CD4-positive, alpha-beta T cell treated with Interleukin-10 for 1 hour (primary cell): ENCODE data around the gene GLDC.
"Not testable (repeated sequence)": the region's sequence is repeated elsewhere in the genome, so short reads cannot be mapped to it uniquely, and the experiment has no call there.

Experiments used
- DNase-seq: peaks from one replicate; pipeline ENCODE4 v3.0.0-alpha.2; 2020

GLDC gene

DNA sequence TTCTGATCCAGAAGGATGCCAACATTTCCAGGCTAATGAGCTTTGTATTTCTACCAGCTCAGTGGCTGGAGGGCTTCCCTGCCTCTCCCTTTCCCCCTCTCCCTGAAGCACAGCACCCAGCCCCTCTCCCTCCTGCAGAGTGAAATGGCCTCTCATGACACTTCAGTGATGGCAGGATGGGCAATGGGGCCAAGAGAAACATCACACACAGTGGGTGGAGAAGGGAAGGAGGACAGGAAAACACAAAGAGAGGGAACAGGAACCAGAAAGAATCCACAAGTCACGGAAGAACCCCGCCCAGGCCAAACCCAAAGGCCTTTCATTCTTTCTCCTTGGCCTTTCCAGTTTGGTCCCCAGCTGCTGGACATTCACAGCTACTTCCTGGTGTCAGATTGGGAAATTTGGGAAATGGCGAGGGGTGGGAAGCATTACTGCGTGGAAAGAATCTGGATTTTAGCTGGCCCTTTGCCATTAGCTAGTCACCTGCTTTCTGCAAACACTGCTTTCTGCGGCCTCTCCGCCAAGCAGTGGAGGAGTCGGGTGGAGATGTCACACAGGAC, 82.6 kb downstream of the GLDC start:
- no peak for DNase-seq

DNA sequence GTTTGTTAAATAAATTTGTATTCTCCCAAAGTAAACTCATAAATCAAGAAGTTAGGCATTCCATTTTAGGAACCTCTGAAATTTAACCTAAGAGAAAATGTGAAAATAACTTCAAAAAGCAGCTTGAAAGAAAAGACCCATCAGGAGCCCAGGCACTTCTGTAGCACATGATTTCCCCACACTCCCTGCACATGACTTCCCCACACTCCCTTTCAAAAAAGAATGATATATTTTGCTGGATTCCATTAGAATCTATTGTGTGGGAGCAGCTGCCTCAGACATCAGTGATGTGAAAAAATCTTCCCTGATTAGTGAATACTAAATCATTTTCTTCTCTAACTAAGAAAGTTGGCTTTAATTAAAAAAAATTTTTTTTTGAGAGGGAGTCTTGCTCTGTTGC, 83.3 kb downstream of the GLDC start:
- DNase-seq = no peak

DNA sequence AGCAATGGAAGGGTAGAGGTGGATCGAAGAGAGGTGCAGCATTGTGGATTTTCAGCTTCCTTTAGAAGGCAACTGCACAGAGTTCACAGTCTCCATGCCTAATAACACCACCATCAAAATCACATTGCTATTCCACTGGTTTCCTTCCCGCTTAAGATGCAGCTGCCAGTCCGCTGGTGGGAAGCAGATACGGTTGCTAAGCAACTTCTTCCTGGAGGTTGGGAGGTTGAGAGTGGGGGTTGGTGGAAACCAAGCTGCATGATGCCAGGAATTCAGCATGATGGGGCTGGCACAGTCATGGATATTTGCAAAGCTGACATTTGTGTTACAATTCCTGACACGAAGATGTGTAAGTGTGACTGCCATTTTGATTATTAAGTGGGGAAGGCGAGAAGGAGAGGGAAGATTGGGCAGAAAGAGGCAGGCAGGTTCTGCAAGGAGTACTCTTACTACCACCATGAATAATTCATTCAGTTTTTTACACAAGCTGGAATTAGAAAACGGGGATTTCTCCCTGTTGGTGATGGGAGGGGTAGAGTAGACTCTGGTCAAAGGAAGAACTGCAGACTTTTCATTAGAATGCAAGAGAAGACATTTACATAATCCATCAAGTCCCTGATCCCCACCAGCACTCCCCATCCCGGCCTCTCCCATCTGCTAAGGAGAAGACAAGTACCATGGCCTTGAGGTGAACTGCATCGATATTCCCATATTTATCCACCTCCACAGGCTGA, 87.5 kb downstream of the GLDC start:
- no peak for DNase-seq

DNA sequence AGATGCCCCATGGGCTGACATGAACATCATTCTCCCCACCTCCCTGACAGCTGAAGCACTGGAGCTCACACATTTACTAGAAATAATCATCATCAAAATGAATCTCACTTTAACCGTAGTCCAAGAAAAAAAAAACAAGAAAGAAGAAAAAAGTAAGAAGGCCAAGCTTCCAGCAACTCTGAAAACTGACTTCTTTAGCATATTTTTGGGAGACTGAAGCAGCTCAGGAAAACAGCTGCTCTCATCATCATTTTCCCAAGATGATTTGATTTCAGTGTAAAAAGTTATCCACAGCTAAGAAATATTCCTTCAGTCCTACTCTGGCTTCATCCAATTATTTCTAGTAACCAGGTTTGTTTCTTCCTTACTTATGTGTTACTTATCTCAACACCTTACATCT, 91.7 kb downstream of the GLDC start:
- no peak for DNase-seq

DNA sequence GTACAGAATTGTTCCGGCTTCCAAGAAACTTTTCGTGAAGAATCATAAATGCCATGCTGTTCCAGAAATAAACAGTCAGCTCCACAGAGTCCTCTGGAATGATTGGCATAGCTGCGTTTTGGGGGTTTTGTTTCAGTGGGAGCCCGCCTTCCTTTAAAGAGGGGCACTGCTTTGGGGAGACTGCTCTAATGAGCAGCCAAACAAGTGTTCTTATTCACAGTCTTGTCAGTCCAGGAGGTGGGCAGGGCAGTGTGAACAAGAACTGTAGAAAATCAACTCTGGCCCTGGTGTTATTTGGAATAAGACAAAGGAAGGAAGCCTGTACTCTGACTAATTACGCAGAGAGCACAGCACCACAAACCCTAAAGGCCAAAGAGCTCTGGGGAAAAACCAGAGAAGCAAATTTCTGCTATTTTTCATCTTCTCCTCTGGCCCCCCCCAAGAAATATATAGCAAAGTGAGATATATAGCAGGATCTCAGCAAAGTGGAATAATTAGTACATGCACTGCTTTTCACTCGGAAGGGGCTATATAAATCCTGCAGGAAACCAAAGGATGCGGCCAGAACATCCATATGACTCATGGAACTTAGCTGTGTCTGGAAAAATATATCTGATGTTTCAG, 92.9 kb downstream of the GLDC start:
- no peak for DNase-seq

DNA sequence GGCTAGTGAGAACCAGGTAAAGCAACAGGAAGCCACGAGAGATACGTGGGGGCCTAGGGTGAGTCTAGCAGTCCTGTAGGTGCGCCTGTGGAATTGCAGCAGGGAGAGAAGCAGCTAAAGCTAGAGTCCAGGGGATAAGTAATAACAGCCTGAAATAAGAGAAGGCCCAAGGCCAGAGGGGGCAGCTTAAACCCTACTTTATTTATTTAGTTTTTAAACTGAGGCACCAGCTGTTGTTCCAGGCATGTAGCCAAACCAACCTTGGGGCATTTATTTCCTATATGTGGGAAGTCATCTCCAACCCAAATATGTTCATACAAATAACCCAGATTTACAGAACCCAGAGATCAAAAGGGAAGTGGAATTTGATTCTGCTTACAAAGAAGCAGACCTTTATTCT, 93.5 kb downstream of the GLDC start:
- no peak for DNase-seq

DNA sequence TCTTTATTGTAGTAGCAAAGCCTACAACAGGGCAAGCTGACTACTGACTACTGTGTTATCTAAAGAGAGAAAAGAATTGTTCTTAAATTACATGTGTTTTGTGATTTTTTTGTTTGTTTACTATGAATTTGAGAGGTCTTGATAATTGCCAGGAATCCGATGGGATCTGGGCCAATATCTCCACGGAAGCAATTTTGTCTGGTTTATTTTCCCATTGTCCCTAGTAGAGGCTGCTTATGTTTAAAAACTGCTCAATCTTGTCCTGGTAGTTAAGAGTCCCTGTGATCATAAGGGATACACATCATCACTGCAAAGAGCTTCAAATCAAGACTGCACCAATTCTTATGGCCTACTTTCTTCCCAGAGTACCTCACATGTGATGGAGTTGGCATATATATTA, 94.4 kb downstream of the GLDC start:
- no peak for DNase-seq

DNA sequence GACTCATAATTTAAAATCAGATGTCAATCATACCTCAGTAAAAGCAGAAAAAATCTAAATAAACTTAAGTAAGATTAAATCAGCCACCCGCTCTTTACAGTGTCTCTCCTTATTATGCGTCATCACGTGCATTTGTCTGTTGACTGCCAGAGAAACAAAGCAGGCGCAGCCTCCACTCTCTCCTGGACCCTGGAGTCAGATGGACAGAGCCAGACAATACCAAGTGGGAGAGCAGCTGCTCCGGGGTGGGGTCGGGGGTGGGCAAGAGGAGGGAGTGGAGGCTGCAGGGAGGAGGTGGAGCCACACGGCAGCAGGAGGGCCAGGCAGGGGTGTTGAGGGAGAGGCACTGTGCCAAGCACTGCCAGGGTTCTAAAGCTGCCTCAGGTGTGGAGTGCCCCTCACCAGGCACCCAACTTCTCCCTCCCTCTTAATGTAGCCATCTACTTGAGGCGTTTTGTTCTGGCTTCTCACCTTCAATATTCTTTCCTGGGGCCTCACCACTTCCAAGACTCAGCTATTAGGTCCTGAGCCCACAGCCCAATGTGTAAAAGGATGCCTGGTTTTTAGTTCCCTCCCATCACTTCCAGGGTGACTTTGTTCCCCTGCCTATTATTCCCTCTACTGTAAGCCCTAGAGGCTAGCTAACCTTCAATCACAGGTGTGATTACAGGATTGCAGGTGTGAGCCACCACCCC, 96.3 kb downstream of the GLDC start:
- DNase-seq = no peak

DNA sequence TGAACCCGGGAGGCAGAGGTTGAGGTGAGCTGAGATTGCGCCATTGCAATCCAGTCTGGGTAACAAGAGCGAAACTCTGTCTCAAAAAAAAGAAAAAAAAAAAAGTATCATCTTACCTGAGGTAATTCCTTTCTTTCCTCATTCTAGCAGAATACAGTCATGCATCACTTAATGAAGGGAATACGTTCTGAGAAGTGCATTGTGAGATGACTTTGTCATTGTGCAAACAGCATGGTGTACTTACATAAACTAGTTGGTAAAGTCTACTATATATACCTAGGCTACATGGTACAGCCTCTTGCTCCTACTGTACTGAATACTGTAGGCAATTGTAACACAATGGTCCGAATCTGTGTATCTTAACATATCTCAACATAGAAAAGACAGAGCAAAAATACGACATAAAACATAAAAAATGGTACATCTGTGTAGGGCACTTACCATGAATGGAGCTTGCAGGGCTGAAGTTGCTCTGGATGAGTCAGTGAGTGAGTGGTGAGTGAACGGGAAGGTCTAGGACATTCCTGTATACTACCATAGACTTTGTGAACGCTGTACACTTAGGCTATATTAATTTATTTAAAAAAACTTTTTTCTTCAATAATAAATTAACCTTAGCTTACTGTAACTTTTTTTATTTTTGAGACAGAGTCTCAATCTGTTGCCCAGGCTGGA, 100.4 kb downstream of the GLDC start:
- no peak for DNase-seq

DNA sequence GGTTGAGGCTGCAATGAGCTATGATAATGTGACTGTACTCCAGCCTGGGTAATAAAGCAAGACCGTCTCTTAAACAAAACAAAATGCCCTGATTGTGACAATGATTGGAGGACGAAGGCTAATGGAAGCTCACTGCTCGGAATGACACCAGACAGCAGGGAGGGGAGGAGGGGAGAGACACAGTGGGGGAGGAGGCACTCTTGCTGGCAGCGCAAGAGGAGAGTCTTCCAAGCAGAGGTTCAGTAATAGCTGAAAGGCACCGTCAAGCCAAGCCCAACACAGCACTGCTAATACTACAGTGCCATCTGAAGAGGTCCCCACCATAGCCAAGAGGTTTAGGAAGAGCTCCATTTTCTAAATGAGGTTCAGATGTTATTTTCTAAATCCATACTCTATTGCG, 102.3 kb downstream of the GLDC start:
- no peak for DNase-seq

DNA sequence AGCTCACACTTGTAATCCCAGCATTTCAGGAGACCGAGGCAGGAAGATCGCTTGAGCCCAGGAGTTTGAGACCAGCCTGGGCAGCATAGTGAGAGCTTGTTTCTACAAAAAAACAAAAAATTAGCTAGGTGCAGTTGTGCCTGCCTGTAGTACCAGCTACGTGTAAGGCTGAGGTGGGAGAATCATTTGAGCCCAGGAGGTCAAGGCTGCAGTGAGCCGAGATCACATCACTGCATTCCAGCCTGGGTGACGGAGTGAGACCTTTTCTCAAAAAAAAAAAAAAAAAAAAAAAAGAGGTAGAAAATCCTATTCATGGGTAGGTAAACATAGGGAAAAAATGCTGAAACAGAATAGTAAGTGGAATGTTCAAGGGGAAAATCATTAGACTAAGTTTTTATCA, 102.9 kb downstream of the GLDC start:
- DNase-seq = not testable (repeated sequence)

DNA sequence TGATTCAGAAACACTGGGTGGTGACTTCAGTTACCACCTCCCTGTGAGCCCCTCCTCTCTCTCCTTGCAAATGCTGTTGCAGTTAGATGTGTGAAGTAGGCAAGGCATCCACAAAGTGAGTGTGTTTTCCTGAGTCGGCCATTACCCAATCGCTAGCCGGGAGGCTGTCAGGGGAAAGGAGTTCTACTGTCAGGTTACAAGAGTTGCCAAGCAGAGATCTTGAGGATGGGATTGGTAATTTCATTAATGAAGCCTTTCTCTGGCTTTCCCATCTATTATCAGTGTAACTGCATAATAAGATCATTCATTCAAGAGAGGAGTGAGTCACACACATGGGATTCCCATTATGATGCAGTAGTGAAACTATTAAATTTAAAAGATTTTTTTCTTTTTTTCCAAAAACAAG, 106.9 kb downstream of the GLDC start:
- DNase-seq = no peak

DNA sequence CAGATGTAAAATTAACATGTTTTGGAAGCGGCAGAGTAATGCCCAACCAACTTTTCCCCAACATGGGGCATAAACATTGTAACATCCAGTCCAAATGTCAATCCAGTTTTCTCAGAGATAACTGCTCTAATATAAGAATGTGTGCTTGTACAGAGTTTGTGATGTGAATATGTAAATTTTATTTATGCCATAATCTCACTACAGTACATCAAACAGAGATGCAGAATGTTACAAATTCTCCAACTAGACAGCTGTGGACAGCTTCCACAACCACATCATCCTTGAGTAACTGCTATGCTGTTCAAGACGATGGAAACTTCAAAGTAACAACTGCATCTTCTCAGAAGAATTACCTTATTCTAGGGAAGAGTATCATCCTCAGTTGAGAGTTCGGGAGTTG, 109.9 kb downstream of the GLDC start:
- no peak for DNase-seq

DNA sequence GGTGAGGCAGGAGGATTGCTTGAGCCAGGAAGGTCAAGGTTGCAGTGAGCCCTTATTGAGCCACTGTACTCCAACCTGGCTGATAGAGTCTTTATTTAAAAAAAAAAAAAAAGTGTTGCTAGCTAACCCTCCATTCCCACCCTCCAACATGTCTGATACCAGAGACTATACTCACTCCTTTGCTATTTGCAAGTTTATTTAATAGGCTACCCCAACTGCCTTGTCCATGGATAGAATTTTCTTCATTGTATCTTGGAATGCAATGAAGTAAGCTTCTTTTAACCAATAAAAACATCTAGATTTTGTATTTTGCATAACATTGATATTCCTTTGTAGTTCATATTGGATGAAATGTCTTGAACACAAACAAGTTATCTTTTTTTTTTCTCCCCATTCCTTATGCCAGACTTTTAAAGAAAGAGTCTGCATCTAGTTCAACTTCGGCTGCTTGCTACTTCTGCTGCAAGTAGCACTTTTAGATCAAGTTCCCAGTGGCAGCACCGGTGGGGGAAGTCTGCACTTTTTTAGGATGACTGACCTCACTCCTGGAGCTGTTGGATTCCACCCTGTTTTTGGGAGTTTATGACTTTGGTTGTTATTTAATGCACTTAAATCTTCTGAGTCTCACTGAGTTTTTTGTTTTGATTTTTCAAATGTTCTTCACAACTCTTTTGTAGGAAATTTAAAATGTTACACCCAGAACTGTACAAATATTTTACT, 120.0 kb downstream of the GLDC start:
- no peak for DNase-seq

DNA sequence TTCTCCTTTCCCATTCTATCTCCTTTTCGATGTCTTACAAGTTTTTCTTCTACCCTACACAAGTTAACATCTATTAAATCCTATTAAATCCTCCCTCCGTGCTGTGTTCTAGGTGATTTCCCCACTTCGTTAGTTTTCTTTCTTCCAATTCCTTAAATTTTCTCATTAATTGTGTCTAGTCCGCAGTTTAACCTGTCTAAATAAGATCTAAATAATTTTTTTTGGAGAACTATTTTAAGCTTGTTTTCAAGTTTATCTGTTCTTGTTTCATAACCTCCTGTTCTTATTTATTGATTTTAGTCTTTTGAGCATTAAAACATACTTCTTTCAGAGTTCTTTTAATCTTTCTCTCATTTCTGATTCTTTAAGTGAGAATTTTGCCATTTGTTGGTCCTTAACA, 123.3 kb downstream of the GLDC start:
- no peak for DNase-seq

DNA sequence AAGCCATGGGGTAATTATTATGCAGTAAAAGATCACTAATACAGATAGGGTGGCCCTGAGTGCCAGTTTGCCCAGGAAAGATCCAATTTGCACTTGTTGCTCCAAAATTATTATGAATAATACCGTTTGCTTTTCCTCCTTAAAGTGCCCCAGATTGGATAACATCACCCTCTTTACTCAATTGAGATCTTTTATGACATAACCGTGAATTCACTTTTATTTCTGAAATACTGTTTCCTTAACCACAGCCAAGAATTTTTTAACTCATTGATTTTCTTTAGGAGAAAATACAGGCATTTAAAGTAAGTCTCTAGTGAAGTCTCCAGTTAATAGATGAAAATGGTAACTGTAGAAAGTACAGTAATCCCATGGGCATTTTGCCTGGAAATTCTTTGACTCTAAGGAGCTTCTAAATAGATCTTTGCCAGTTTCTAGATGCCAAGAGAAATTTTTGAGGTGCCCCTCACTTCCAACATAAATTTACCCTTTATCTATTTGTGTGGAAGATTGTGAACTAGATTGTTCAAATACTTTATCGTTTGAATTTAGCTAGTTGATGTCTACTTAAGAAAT, 133.4 kb downstream of the GLDC start:
- DNase-seq = no peak

DNA sequence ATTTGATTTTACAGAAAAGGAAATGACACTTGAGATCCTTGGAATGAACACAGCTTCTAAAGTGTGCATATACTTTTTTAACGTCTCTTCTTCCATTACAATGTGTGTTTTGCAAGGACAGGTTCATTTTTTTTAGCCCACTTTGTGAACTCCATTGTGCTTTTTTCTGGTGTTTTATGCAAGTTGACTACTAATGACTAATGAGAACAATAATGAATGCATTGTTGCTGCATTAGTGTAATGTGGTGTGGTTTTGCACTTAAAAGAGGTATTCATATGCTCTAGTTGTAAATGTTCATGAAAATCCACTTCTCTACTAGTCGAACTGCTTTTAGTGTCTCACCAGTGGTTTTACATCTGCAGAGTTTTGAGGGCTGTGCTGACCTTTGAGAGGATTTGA, 139.0 kb downstream of the GLDC start:
- DNase-seq = no peak

DNA sequence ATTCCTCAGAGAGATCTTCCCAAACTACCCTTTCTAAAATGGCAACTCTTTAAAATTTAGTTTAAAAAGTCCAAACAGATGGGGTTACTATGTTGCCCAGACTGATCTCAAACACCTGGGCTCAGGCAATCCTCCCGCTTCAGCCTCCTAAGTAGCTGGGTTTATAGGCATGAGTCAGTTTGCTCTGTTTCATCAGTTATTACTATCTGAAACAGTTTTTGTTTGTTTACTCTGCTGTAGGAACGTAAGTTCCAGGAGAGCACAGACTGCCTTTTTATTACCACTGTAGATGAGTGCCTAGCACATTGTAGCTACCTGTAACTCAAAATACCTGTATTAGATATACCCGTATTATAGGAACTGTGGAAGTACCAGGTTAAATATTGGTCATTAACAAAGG, 143.1 kb downstream of the GLDC start:
- no peak for DNase-seq

DNA sequence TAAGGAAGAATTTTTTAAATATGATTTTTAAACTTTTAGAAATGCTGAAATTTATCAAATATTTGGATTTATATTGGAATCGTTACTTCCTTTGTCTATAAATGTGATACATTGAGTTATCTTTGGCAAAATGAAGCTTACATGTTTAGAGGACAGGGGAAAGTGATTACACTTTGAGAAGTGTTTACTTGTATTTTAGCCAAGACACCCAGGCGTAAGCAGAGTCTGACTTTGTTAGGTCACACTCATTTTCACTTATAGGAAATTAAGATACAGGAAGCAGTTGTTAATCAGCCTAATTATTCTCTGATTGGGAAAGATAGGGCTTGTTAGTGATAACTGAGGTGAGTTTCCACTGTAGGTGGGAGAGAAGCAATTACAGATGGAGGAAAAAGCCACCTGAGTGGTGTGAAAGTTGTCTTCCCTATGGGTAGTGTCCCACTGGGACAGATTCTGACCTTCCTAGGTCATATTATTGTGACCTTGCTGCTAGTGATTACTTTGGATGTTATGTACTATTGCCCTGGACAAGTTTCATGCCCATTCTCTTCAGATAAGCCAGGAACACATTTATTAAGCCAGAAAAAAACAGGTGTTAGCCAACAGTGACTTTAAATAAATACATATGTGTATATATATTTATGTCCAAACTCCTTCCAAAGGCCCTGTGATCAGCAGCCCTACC, 143.9 kb downstream of the GLDC start:
- DNase-seq = no peak

DNA sequence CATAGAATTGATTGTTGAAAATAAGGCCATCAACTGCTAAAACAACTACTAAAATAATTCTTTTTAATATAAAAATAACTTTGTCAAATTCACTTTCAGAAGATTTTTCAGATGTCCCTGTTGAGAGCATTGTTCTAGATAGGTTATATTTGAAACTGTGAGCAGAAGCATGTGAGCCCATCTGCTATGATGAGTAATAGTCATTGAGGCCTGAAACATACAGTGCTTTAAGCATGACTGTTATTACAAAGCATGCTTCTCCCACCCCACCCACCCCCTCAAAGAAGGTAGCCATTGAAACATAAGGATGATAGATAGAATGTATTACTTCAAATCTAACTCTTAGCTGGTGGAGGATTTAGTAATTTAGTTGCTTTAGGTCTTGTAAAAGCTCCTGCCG, 146.5 kb downstream of the GLDC start:
- no peak for DNase-seq

DNA sequence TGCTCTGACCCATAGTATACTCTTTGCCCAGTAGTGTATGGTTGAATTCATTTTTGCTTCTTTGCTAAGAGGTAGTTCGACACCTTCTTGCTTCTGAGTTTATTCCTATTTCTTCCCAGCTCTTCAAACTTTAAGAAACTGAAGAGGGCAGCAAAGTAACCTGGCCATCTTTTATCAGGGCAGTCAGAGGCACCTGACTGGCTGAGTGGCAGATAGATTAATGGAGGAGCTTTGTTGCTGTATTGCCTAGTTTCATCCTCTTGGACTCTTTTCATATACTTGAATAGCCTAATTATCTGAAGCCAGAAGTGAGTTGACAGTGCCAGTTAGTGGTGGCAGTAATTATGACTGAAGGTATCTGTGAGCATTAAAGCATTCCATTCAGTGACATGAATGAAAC, 150.1 kb downstream of the GLDC start:
- DNase-seq = no peak

DNA sequence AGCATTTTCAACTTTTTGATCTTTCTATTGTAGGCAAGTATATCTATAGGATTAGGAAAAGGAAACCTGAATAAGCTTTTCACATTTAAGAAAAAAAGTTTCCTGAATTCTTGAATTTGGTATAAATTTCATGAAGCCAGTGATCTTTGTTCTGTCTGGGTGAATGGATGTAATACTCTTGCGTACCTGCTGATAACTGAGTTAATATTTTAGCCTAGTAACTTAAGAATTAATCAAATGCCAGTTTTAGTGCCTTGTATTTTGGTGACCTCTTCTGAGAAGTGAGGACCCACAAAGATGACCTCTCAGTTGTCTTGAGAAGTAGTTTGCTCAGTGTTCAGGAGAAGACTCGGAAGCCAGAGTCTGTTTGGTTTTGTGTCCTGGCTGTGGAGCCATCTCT, 154.7 kb downstream of the GLDC start:
- no peak for DNase-seq
